Measurements from ENCODE around the gene TEK. TPM values are rescaled to one million over a fixed set of nuclear protein-coding genes. Genes with fewer than 3 reads are reported as not detected.

Gene TEK
- total and polyA plus RNA-seq, 3 donors from 2014 or later, result 3.2 to 3.9 (median 3.7) TPM

GRCh38 chr9:27145143-27145542, 36.1 kb downstream of the TEK start:
- TF ChIP-seq POLR2A (IDR thresholded peaks at IDR 0.05), result no peak
- TF ChIP-seq CTCF (IDR thresholded peaks at IDR 0.05), result no peak
- Histone ChIP-seq H3K27me3 (no peaks in the 10 kb centered on the region), H3K9me3 (no peaks in the 10 kb centered on the region), H3K4me3 (no peak overlapping the region), H3K36me3 (ENCODE audit: low read depth, missing control alignments) (no peaks in the 10 kb centered on the region), H3K27ac (no peak overlapping the region), H3K4me1 (no peaks in the 10 kb centered on the region)
- 68% methylated on average over 3 of the region's 3 CpGs for WGBS, 2 donors
- DNase-seq, result no peak
- intact Hi-C loops (cut with DNase I; ENCODE audit: low total_unique reads), result no loop called here

- Histone ChIP-seq H3K27ac (no peak overlapping the region), H3K9me3 (no peaks in the 10 kb centered on the region), H3K4me1 (no peaks in the 10 kb centered on the region), H3K4me3 (no peak overlapping the region), H3K36me3 (ENCODE audit: low read depth, missing control alignments) (no peaks in the 10 kb centered on the region), H3K27me3 (no peaks in the 10 kb centered on the region)
- whole genome bisulfite sequencing, 2 donors, result 71% methylated on average over 2 of the region's 2 CpGs
- TF ChIP-seq POLR2A (IDR thresholded peaks at IDR 0.05), result no peak
- TF ChIP-seq CTCF (IDR thresholded peaks at IDR 0.05), result no peak
- intact Hi-C loops (cut with DNase I; ENCODE audit: low total_unique reads), result no loop called here
- no peak for DNase-seq
Measured at GRCh38 chr9:27149651-27150050, 40.6 kb downstream of the TEK start.

GRCh38 chr9:27150746-27151406, 41.9 kb downstream of the TEK start:
- Histone ChIP-seq H3K4me3 (no peak overlapping the region), H3K27ac (peak overlapping the region in 1 of 2 donors; percentile 38), H3K27me3 (no peaks in the 10 kb centered on the region), H3K36me3 (ENCODE audit: low read depth, missing control alignments) (no peaks in the 10 kb centered on the region), H3K4me1 (no peaks in the 10 kb centered on the region), H3K9me3 (no peaks in the 10 kb centered on the region)
- intact Hi-C loops (cut with DNase I; ENCODE audit: low total_unique reads), result no loop called here
- 71 to 76% methylated on average over 5 of the region's 5 CpGs for WGBS, 2 donors
- TF ChIP-seq CTCF (IDR thresholded peaks at IDR 0.05), result no peak
- DNase-seq, result no peak

GRCh38 chr9:27151693-27152404, 42.8 kb downstream of the TEK start:
- Histone ChIP-seq H3K4me3 (no peak overlapping the region), H3K9me3 (no peaks in the 10 kb centered on the region), H3K27ac (no peak overlapping the region), H3K4me1 (no peaks in the 10 kb centered on the region), H3K36me3 (ENCODE audit: low read depth, missing control alignments) (no peaks in the 10 kb centered on the region), H3K27me3 (no peaks in the 10 kb centered on the region)
- DNase-seq, result peak; percentile 20
- intact Hi-C loops (cut with DNase I; ENCODE audit: low total_unique reads), result no loop called here
- 51 to 52% methylated on average over 8 of the region's 8 CpGs for WGBS, 2 donors
- TF ChIP-seq POLR2A (IDR thresholded peaks at IDR 0.05), result no peak
- TF ChIP-seq CTCF (IDR thresholded peaks at IDR 0.05), result no peak

- no peak overlapping the region for H3K4me3 ChIP-seq
- no peaks in the 10 kb centered on the region for H3K27me3 ChIP-seq
- DNase-seq, result no peak
- H3K27ac ChIP-seq, result no peak overlapping the region
- no peak for TF ChIP-seq CTCF (IDR thresholded peaks at IDR 0.05)
- TF ChIP-seq POLR2A (IDR thresholded peaks at IDR 0.05), result no peak
- no peaks in the 10 kb centered on the region for H3K4me1 ChIP-seq
- intact Hi-C loops (cut with DNase I; ENCODE audit: low total_unique reads), result no loop called here
- H3K9me3 ChIP-seq, result no peaks in the 10 kb centered on the region
- no peaks in the 10 kb centered on the region for H3K36me3 ChIP-seq (ENCODE audit: low read depth, missing control alignments)
- WGBS, 2 donors, result 47 to 52% methylated on average over 2 of the region's 2 CpGs
Measured at GRCh38 chr9:27152405-27152718, 43.3 kb downstream of the TEK start.

Measured in testis (tissue), 3 donors.